ENCODE results near the gene ORM2.

ORM2 gene

DNA sequence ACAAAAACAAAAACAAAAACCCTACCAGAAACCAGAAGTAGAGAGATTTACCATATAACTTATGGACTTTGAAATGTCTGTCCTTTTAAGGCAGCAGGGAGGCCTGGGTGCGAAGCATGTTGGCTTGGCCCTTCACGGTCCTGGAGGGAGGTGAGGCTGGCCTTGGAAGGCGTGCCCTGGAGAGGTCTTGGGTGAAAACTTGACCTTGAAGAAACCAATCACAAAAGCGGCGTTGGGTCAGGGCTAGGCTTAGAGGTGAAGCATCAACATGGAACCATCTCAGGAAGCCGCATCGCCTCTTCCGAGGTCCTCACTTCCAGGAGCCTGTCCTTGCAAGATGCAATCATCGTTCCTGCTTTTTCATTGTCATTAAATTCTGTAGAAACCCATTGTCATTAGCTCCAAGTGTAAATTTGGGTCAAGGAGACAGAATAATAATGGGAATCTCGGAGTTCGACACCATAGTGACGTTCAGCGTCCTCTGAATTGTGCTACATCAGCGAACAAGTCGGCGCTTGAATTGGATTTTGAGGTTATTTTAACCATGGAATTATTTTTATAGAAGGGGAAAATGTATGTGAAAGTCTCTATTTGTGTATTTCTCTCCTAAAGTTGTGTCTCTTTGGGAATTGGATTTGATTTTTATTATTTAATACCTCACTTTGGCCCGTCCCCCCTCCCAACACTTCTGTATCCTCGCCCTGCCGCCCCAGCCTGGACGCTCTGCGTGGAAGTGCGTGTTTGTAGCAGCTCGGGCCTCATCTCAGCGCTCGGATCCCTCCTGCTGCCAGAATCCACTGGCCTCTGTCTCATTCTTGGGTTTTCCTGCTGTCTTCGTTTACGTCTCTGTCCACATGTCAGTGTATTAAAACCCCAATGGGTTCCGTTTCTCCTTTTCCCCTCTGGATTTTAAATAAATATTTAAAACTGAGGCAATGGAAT, 17.8 kb upstream of the ORM2 start:
- DNase-seq (ENCODE audit: extremely low read depth, low read depth) = no peak
- no peak for TF ChIP-seq CTCF (IDR thresholded peaks at IDR 0.05; ENCODE audit: low read depth, low read length)

DNA sequence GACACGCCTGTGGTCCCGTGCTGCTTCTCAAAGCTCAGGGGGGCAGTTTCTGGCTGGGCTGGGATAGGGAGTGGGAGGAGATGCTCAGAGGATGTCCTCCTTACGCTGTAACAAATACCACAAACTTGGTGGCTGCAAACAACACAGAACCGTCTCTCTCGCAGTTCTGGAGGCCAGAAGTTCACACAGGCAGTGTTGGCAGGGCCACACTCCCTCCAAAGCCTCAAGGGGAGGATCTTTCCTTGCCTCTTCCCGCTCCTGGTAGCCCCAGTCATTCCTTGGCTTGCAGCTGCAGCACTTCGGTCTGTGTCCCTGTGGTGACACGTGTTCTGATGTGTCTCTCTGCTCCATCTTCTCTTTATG, 17.2 kb upstream of the ORM2 start:
- TF ChIP-seq CTCF (IDR thresholded peaks at IDR 0.05; ENCODE audit: low read depth, low read length) = no peak
- DNase-seq (ENCODE audit: extremely low read depth, low read depth) = no peak

GRCh38 chr9:114313186-114313585, 16.5 kb upstream of the ORM2 start:
- no peak for DNase-seq (ENCODE audit: extremely low read depth, low read depth)
- TF ChIP-seq CTCF (IDR thresholded peaks at IDR 0.05; ENCODE audit: low read depth, low read length) = no peak

DNA sequence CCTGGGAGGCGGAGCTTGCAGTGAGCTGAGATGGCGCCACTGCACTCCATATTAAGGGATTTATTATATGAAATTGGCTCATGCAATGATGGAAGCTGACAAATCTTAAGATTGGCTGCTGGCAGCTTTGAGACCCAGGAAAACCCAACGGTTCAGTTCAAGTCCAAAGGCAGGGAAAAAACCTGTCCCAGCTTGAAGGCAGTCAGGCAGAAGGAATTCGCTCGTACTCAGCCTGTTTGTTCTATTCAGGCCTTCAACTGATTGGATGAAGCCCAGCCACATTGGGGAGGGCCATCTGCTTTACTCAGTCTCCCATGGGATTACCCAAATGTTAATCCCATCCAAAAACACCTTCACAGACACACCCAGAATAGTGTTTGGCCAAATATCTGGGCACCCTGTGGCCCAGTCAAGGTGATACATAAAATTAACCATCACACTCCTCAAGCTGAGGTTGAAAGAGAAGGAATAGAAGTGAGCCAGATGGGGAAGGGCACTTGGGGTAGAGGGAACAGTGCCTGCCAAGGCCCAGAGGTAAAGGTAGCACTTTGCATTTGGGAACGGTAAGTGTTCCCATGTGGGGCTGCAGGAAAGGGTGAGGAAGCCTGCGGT, 15.3 kb upstream of the ORM2 start:
- no peak for TF ChIP-seq CTCF (IDR thresholded peaks at IDR 0.05; ENCODE audit: low read depth, low read length)
- no peak for DNase-seq (ENCODE audit: extremely low read depth, low read depth)

DNA sequence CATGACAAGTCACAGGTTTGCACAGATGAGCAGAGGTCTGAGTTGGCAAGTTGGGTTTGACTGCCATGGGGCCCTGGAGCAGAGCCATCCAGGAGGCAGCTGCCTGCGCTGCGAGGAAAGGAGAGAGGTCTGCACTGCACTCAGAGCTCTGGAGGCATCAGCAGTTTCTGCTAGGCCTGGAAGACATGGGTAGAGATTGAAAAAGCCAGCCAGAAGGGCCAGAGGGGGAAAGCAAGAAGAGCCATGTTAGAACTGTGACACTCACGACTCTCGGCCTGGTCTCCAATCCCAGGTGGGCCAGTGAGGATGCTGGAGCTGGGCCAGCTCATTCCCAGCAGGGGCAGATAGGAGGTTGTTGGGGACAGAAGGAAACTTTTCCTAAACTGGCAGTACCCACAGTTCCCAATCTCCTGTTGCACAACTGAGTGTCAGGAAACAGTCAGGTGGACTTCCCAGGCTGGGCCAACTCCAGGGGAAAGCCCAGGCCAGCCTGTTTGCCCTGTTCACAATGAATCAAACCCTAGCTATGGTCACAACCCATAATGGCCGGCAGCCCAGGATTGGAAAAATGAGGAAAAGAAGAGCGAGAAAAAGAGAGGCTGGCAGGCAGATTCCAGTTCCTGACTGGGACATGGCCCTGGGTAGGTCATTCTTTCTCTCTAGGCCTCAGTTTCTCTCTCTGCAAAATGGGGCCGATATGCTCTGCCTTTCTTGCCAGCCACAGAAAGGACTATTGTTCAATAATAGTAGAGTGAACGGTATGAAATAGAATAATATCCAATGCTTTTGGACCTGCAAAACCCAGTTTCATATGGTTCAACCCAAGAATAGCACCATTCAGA, 14.6 kb upstream of the ORM2 start:
- no peak for TF ChIP-seq CTCF (IDR thresholded peaks at IDR 0.05; ENCODE audit: low read depth, low read length)
- no peak for DNase-seq (ENCODE audit: extremely low read depth, low read depth)

GRCh38 chr9:114315723-114316363, 13.8 kb upstream of the ORM2 start:
- TF ChIP-seq CTCF (IDR thresholded peaks at IDR 0.05; ENCODE audit: low read depth, low read length) = no peak
- DNase-seq (ENCODE audit: extremely low read depth, low read depth) = no peak
